NCI-H345 (cell line): ENCODE measurements around the gene ATP6AP2.

Experiments
- DNase-seq: peaks from one replicate; lab custom pipeline; 2025; lab: John Stamatoyannopoulos, UW

Gene ATP6AP2

DNA sequence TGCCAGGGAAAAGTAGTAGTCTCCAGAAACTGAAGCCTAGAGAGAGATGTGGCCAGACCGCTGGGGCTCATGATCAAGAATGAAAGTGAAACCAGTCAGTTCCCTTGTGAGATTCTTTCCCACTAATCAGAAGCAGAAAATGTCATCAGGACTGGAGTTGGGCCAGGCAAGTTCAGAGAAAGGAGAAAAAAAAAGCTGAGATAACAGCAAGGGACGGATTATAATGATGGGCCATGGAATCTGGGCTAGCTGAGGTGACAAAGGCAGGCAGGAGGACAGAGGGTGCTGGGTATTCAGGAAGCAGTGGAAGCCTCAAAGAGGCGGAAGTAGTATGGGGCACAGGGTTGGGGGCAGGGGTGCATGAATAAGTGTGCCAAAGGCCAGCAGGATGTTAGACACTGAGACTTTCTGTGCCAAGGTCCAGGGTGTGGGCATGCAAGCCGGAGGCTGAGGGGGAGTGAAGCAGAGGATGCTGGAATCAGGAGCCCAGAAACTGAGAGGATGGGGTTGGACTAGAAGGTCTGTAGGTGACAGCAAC is 64.1 kb downstream of the ATP6AP2 start:
- no peak for DNase-seq

DNA sequence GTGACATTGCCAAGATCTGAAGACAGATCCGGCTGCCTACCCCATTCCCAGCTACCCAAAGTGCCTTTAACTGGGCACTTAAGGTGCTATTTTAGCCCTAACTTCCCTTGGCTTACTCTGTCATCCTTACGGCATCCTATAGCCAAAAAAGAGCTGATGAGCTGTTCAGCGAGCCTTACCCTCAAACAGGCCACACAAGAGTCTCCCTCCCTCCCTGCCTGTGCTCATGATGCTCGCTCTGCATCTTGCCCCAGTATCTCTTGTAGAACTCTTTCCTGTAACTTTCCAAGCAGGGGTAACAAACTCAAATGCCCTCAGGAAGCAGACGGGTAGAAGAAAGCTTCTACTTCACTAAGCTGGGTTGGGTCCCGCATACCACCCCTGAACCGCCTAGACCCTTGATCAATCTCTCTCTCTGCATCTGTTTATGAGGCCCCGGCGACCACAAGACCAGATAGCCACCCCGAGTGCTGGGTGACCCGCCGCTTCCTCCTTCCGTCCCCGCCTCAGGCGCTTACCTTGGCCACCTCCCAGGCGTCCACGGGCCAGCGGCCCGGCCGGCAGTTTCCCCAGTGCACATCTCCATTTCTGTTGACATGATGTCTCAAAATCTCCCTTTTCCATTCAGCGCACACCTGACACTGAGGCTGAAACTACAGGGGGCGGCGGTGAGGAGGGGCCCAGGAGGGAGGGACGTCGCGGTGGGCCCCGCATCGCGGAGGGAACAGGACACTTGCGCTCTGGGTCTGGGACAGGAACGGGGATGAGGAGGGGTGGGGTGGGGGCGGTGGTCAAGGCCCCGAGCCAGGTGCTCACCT is 65.9 kb downstream of the ATP6AP2 start:
- DNase-seq: no peak

- DNase-seq: peak; percentile 92
Measured at GRCh38 chrX:40647307-40648197, 66.8 kb downstream of the ATP6AP2 start, which contains the start of gene CXorf38. Gene CXorf38 (minus strand): TSS chrX:40647561. CDS start chrX:40647520, 41 bp downstream.

GRCh38 chrX:40651620-40652223 is 71.0 kb downstream of the ATP6AP2 start:
- peak; percentile 58 for DNase-seq

DNA sequence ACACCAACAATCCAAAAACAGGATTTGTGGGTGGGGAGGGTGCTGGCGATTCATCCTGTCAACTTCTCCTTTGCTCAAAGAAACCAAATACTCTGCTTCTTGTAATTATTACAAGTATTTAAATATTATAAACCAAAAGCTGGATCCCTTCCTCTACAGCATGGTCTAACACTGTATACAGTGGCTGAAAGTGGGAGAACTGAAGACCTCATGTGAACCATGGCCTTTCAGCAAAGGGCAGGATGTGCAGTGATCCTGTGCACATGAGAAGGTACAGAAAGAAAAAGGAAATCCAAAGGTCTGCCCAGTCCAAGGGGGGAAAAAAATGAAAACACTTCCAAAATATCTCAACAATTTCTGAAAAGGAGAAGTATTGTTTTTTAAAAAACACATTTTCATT is 71.9 kb downstream of the ATP6AP2 start:
- DNase-seq: no peak

- DNase-seq: no peak
Measured at GRCh38 chrX:40653535-40653934, 72.8 kb downstream of the ATP6AP2 start.
